ENCODE data around the gene SLC43A1. TPM values are rescaled to one million over a fixed set of nuclear protein-coding genes. Genes with fewer than 3 reads are reported as not detected.

SLC43A1 gene
- total RNA-seq (2014; rRNA removed; shearing (Covaris generic)) = 30.7 and 33.1 TPM in 2 replicates

- Histone ChIP-seq H3K4me3 (ENCODE audit: insufficient read depth, low read depth, low read length) (peak within 1 kb of the TSS; percentile 85), H3K36me3 (replicated peaks; ENCODE audit: control insufficient read depth, insufficient read depth, low read length) (no peaks in the 10 kb centered on the region), H3K27me3 (ENCODE audit: control insufficient read depth, insufficient read depth, low read length) (peaks cover 20% of the 10 kb centered on the region)
- DNase-seq = peak; percentile 83
These were observed at the start of gene SLC43A1 for GRCh38 chr11:57515332-57516060. Gene SLC43A1, minus strand, starts transcription at chr11:57515702. Its CDS starts 1,591 bp downstream, at chr11:57514111.

DNA sequence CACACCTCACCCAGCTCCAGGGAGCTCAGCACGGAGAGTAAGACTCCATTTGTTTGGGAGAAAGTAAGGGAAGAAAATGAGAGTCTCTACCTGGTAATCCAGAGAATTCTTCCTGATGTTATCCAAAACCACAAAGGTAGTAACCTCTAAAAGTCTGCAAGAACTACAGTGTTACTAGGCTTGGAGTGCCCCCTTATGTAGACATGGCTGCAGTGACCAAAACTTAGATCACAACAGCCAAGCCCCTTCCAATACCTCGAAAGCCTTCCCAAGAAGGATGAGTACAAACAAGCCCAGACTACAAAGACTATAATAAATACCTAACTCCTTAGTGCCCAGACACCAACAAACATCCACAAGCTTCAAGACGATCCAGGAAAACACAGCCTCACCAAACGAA lies 47.1 kb upstream of the SLC43A1 start:
- Histone ChIP-seq H3K27me3 (ENCODE audit: control insufficient read depth, insufficient read depth, low read length) (peaks cover 5% of the 10 kb centered on the region; the same call in 1 of the 2 replicates), H3K4me3 (ENCODE audit: insufficient read depth, low read depth, low read length) (no peak overlapping the region), H3K36me3 (replicated peaks; ENCODE audit: control insufficient read depth, insufficient read depth, low read length) (no peaks in the 10 kb centered on the region; the same call in 1 of the 2 replicates)
- DNase-seq = peak; percentile 39

DNA sequence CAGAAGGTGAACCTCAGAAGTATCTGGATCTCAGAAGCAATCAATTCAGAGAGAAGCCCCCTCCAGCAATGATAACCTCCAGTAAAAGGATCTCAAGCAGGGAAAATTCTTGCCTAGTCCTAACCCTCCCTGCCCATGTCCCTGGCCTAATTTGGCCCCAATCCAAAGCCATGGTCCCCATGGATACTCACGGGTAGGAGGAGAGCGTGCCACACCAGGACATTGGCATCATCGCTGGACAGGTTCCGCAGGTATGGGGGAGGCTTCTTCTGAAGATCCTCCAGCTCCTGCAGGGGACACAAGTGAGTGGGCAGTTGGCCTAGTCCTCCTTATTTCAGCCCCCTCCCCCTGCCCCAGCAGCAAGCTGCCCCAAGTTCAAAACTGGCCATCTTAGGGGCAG lies 44.6 kb upstream of the SLC43A1 start:
- Histone ChIP-seq H3K27me3 (ENCODE audit: control insufficient read depth, insufficient read depth, low read length) (no peaks in the 10 kb centered on the region), H3K4me3 (ENCODE audit: insufficient read depth, low read depth, low read length) (no peak overlapping the region), H3K36me3 (replicated peaks; ENCODE audit: control insufficient read depth, insufficient read depth, low read length) (no peaks in the 10 kb centered on the region; the same call in none of the 2 replicates)
- DNase-seq = no peak

- Histone ChIP-seq H3K36me3 (replicated peaks; ENCODE audit: control insufficient read depth, insufficient read depth, low read length) (peaks cover 4% of the 10 kb centered on the region), H3K27me3 (ENCODE audit: control insufficient read depth, insufficient read depth, low read length) (no peaks in the 10 kb centered on the region), H3K4me3 (ENCODE audit: insufficient read depth, low read depth, low read length) (no peak overlapping the region)
- DNase-seq = no peak
These were observed 40.5 kb upstream of the SLC43A1 start for GRCh38 chr11:57556041-57556440.

DNA sequence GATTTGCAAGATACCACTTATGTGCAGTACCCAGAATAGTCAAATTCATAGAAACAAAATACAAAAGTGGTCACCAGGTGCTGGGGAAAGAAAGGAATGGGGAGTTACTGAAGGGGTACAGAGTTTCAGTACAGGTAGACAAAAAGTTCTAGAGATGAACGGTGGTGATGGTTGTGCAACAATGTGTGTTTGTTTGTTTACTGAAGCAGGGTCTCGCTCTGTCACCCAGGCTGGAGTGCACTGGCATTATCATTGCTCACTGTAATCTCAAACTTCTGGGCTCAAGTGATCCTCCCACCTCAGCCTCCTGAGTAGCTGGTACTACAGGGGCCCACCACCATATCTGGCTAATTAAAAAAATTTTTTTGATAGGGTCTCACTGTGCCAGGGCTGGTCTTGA lies 39.9 kb upstream of the SLC43A1 start:
- Histone ChIP-seq H3K4me3 (ENCODE audit: insufficient read depth, low read depth, low read length) (no peak overlapping the region), H3K27me3 (ENCODE audit: control insufficient read depth, insufficient read depth, low read length) (no peaks in the 10 kb centered on the region), H3K36me3 (replicated peaks; ENCODE audit: control insufficient read depth, insufficient read depth, low read length) (peaks cover 7% of the 10 kb centered on the region)
- no peak for DNase-seq

DNA sequence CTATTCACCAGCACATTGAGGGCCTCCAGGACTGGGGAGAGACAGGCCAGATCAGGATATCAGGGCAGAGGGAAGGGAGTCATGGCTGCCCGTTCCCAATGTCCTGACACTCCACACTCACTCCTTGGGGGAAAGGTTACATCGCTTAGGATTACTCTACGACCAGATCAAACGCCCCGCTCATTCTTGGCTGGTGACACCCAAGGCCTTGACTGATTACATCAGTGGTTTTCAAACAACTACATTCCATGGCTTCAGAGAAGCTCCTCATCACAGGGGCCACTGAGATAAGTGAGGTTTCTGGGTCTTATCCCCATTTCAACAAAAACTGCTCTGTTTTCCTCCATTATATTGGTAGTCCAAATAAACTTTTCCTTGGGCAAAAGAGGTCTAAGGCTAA lies 37.0 kb upstream of the SLC43A1 start:
- H3K36me3 ChIP-seq (replicated peaks; ENCODE audit: control insufficient read depth, insufficient read depth, low read length) = peaks cover 14% of the 10 kb centered on the region
- no peak for DNase-seq
- H3K4me3 ChIP-seq (ENCODE audit: insufficient read depth, low read depth, low read length) = no peak overlapping the region
- H3K27me3 ChIP-seq (ENCODE audit: control insufficient read depth, insufficient read depth, low read length) = no peaks in the 10 kb centered on the region

- no peak for DNase-seq
- Histone ChIP-seq H3K4me3 (ENCODE audit: insufficient read depth, low read depth, low read length) (no peak overlapping the region), H3K36me3 (replicated peaks; ENCODE audit: control insufficient read depth, insufficient read depth, low read length) (peaks cover 14% of the 10 kb centered on the region), H3K27me3 (ENCODE audit: control insufficient read depth, insufficient read depth, low read length) (no peaks in the 10 kb centered on the region)
These were observed 36.4 kb upstream of the SLC43A1 start for GRCh38 chr11:57551941-57552340.

DNA sequence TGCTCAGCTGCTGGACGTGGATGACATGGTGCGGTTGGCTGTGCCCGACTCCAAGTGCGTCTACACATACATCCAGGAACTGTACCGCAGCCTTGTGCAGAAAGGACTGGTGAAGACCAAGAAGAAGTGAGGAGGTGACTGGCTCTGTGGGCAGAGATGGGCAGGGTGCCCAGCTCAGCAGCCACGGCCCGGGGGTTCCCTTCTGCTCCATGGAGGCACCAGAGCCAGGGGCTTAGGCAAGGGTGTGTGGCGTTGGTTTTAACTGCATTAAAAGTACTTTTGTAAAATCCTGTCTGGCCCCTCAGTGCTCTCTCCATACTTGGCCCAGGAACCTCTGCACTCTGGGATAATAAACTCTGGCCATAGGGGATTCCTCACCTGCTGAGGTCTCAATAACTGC lies 34.5 kb upstream of the SLC43A1 start:
- no peak for DNase-seq
- H3K4me3 ChIP-seq (ENCODE audit: insufficient read depth, low read depth, low read length) = no peak overlapping the region
- H3K27me3 ChIP-seq (ENCODE audit: control insufficient read depth, insufficient read depth, low read length) = no peaks in the 10 kb centered on the region
- H3K36me3 ChIP-seq (replicated peaks; ENCODE audit: control insufficient read depth, insufficient read depth, low read length) = peaks cover 14% of the 10 kb centered on the region

GRCh38 chr11:57547854-57548377 lies 32.4 kb upstream of the SLC43A1 start:
- Histone ChIP-seq H3K27me3 (ENCODE audit: control insufficient read depth, insufficient read depth, low read length) (peaks cover 1% of the 10 kb centered on the region; the same call in 1 of the 2 replicates), H3K4me3 (ENCODE audit: insufficient read depth, low read depth, low read length) (no peak overlapping the region), H3K36me3 (replicated peaks; ENCODE audit: control insufficient read depth, insufficient read depth, low read length) (peaks cover 11% of the 10 kb centered on the region)
- DNase-seq = no peak

- Histone ChIP-seq H3K4me3 (ENCODE audit: insufficient read depth, low read depth, low read length) (no peak overlapping the region), H3K27me3 (ENCODE audit: control insufficient read depth, insufficient read depth, low read length) (peaks cover 4% of the 10 kb centered on the region), H3K36me3 (replicated peaks; ENCODE audit: control insufficient read depth, insufficient read depth, low read length) (peaks cover 11% of the 10 kb centered on the region)
- DNase-seq = peak; percentile 84
These were observed 31.5 kb upstream of the SLC43A1 start for GRCh38 chr11:57546869-57547475.

DNA sequence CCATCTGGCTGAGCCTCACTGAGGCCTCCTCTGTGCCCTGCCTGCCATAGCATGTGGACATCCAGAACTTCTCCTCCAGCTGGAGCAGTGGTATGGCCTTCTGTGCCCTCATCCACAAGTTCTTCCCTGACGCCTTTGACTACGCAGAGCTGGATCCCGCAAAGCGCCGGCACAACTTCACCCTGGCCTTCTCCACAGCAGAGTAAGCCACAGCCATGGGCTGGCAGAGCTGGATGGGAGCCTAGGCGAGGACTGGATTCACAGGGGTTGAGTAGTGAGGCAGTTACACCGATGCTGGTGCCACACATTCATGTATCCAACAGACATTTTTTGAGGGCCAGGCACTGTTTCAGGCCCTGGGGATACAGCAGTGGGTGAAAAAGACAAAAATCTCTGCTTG lies 30.9 kb upstream of the SLC43A1 start:
- Histone ChIP-seq H3K27me3 (ENCODE audit: control insufficient read depth, insufficient read depth, low read length) (peaks cover 4% of the 10 kb centered on the region), H3K4me3 (ENCODE audit: insufficient read depth, low read depth, low read length) (no peak overlapping the region), H3K36me3 (replicated peaks; ENCODE audit: control insufficient read depth, insufficient read depth, low read length) (peaks cover 10% of the 10 kb centered on the region)
- DNase-seq = no peak

GRCh38 chr11:57545883-57546282 lies 30.4 kb upstream of the SLC43A1 start:
- peaks cover 4% of the 10 kb centered on the region for H3K27me3 ChIP-seq (ENCODE audit: control insufficient read depth, insufficient read depth, low read length)
- H3K4me3 ChIP-seq (ENCODE audit: insufficient read depth, low read depth, low read length) = no peak overlapping the region
- DNase-seq = no peak
- H3K36me3 ChIP-seq (replicated peaks; ENCODE audit: control insufficient read depth, insufficient read depth, low read length) = peaks cover 9% of the 10 kb centered on the region

- H3K4me3 ChIP-seq (ENCODE audit: insufficient read depth, low read depth, low read length) = no peak overlapping the region
- peaks cover under 1% of the 10 kb centered on the region; the same call in 1 of the 2 replicates for H3K36me3 ChIP-seq (replicated peaks; ENCODE audit: control insufficient read depth, insufficient read depth, low read length)
- DNase-seq = no peak
- H3K27me3 ChIP-seq (ENCODE audit: control insufficient read depth, insufficient read depth, low read length) = peaks cover 4% of the 10 kb centered on the region
These were observed 29.1 kb upstream of the SLC43A1 start for GRCh38 chr11:57544566-57544965.

GRCh38 chr11:57543593-57543992 lies 28.1 kb upstream of the SLC43A1 start:
- H3K27me3 ChIP-seq (ENCODE audit: control insufficient read depth, insufficient read depth, low read length) = peaks cover 4% of the 10 kb centered on the region
- peak; percentile 64 for DNase-seq
- H3K4me3 ChIP-seq (ENCODE audit: insufficient read depth, low read depth, low read length) = no peak overlapping the region
- H3K36me3 ChIP-seq (replicated peaks; ENCODE audit: control insufficient read depth, insufficient read depth, low read length) = no peaks in the 10 kb centered on the region; the same call in 1 of the 2 replicates

GRCh38 chr11:57542582-57542981 lies 27.1 kb upstream of the SLC43A1 start:
- no peak overlapping the region for H3K4me3 ChIP-seq (ENCODE audit: insufficient read depth, low read depth, low read length)
- no peak for DNase-seq
- no peaks in the 10 kb centered on the region; the same call in 1 of the 2 replicates for H3K36me3 ChIP-seq (replicated peaks; ENCODE audit: control insufficient read depth, insufficient read depth, low read length)
- H3K27me3 ChIP-seq (ENCODE audit: control insufficient read depth, insufficient read depth, low read length) = peaks cover 4% of the 10 kb centered on the region

Data from H7 (cell line).